ENCODE data around the gene RXFP2. TPM values are rescaled to one million over a fixed set of nuclear protein-coding genes. Genes with fewer than 3 reads are reported as not detected.

Gene RXFP2
- polyA plus RNA-seq, 1 of the 3 experiments (the other 2 are of a cell fraction), result not detected

DNA sequence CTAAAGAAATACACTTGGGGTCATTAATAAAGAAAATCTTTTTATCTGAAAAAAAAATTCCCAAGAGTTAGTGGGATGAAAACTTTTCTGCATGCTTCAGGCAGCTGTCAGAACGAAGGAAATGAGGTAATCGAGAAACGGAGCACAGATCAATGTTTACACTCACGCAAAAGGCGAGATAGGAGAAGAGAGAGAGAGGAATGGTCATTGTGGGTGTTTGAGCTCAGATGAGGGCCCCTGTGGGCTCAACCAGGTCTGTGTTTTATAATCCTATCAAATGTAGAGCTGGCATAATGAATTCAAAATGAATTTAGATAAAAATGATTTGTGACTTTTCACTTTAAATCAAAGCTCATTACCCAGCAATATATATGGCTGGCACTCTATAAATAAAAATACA is 6.3 kb upstream of the RXFP2 start:
- H3K4me3 ChIP-seq (ENCODE audit: low read depth in 2 of 2, low read length in 1 of 2), result no peak overlapping the region; a peak in 1 of 4 replicates
- ChIA-PET CTCF (interaction anchor here (0.6 to 6.1 kb wide), 10 partner anchors 8 to 309 kb away, joined by 3 to 28 read pairs (median 4); no protein-coding TSS in a partner anchor), POLR2A (no interaction called here)
- no peak overlapping the region for H3K9ac ChIP-seq
- no peak overlapping the region for H2AFZ ChIP-seq (ENCODE audit: low read depth)
- WGBS (ENCODE audit: low lambda C conversion rate), result 42% methylated on average over 5 of the region's 5 CpGs
- no peaks in the 10 kb centered on the region for H3K27me3 ChIP-seq (ENCODE audit: insufficient read depth)
- 0 out of 2 replicates have a peak overlapping the region, but pooled peaks have one; percentile 22 for H3K4me2 ChIP-seq
- H3K27ac ChIP-seq (ENCODE audit: low read depth in 2 of 2, low read length in 1 of 2), result no peak overlapping the region; a peak in 1 of 4 replicates
- no peaks in the 10 kb centered on the region for H3F3A ChIP-seq (replicated peaks; ENCODE audit: insufficient read depth)
- TF ChIP-seq RCOR1 (IDR thresholded peaks at IDR 0.05; ENCODE audit: low read length), result peak; percentile 48; the same call in 1 of the 2 replicates
- TF ChIP-seq, protein P1, sequence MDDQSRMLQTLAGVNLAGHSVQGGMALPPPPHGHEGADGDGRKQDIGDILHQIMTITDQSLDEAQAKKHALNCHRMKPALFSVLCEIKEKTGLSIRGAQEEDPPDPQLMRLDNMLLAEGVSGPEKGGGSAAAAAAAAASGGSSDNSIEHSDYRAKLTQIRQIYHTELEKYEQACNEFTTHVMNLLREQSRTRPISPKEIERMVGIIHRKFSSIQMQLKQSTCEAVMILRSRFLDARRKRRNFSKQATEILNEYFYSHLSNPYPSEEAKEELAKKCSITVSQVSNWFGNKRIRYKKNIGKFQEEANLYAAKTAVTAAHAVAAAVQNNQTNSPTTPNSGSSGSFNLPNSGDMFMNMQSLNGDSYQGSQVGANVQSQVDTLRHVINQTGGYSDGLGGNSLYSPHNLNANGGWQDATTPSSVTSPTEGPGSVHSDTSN (IDR thresholded peaks at IDR 0.05), result no peak
- TF ChIP-seq, protein P2, sequence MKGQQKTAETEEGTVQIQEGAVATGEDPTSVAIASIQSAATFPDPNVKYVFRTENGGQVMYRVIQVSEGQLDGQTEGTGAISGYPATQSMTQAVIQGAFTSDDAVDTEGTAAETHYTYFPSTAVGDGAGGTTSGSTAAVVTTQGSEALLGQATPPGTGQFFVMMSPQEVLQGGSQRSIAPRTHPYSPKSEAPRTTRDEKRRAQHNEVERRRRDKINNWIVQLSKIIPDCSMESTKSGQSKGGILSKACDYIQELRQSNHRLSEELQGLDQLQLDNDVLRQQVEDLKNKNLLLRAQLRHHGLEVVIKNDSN (IDR thresholded peaks at IDR 0.05; ENCODE audit: borderline replicate concordance, low read depth), result no peak
- TF ChIP-seq MXI1 (IDR thresholded peaks at IDR 0.05; ENCODE audit: low read depth, low read length), result 0 out of 2 replicates have a peak, but pooled peaks have one; percentile 25
- peak; percentile 30; the same call in 1 of the 2 replicates for TF ChIP-seq RAD21 (IDR thresholded peaks at IDR 0.05; ENCODE audit: low read length)
- peak in 1 of 2 experiments; percentile 88; a peak in 2 of 4 replicates for TF ChIP-seq EP300 (IDR thresholded peaks at IDR 0.05; ENCODE audit: borderline replicate concordance in 1 of 2, low read depth in 1 of 2, low read length in 1 of 2)
- TF ChIP-seq GATA2 (CRISPR knock-in tag; IDR thresholded peaks at IDR 0.05), result peak; percentile 80
- TF ChIP-seq, protein P3, sequence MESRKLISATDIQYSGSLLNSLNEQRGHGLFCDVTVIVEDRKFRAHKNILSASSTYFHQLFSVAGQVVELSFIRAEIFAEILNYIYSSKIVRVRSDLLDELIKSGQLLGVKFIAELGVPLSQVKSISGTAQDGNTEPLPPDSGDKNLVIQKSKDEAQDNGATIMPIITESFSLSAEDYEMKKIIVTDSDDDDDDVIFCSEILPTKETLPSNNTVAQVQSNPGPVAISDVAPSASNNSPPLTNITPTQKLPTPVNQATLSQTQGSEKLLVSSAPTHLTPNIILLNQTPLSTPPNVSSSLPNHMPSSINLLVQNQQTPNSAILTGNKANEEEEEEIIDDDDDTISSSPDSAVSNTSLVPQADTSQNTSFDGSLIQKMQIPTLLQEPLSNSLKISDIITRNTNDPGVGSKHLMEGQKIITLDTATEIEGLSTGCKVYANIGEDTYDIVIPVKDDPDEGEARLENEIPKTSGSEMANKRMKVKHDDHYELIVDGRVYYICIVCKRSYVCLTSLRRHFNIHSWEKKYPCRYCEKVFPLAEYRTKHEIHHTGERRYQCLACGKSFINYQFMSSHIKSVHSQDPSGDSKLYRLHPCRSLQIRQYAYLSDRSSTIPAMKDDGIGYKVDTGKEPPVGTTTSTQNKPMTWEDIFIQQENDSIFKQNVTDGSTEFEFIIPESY (IDR thresholded peaks at IDR 0.05; ENCODE audit: borderline replicate concordance, low read depth), result no peak
- H4K20me1 ChIP-seq (ENCODE audit: insufficient read depth), result no peaks in the 10 kb centered on the region
- no peaks in the 10 kb centered on the region for H3K9me3 ChIP-seq
- peaks cover 0 to 17% of the 10 kb centered on the region in 2 experiments; a peak in 2 of 4 replicates for H3K4me1 ChIP-seq (ENCODE audit: control insufficient read depth in 1 of 2, insufficient read depth in 2 of 2, low read depth in 1 of 2, low read length in 1 of 2)
- H3K36me3 ChIP-seq (replicated peaks in 1 of 2; ENCODE audit: control insufficient read depth in 1 of 2, insufficient read depth in 2 of 2, low read length in 1 of 2), result no peaks in the 10 kb centered on the region
- H3K9me2 ChIP-seq, result no peaks in the 10 kb centered on the region
- DNase-seq, result peak; percentile 44
- no peaks in the 10 kb centered on the region for H3K79me2 ChIP-seq (ENCODE audit: insufficient read depth)

DNA sequence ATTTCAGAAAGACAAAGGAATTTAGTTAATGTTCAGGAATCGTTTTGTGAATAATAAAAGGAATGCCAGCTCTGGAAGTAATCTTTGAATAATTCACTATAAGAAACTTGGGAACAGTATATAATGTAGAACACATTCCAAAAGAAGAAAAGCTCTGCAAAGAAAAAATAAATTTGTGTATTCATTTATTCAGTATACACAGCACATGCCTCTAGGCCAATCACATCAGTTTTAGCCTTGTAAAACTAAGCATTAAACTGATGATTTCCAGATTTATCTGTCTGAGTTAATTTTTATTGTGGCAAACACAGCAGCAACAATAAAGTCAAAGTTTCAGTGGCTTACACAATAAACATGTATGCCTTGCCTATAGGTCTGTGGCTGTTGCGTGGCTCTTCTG is 5.7 kb upstream of the RXFP2 start:
- CTCF ChIA-PET, result interaction anchor here (1.0 to 6.1 kb wide), 9 partner anchors 8 to 309 kb away, joined by 3 to 28 read pairs (median 5); no protein-coding TSS in a partner anchor
- no peaks in the 10 kb centered on the region for H3K27me3 ChIP-seq (ENCODE audit: insufficient read depth)
- TF ChIP-seq CHD2 (IDR thresholded peaks at IDR 0.05; ENCODE audit: low read length, partially characterized antibody) (no peak), GATA2 (CRISPR knock-in tag; IDR thresholded peaks at IDR 0.05) (no peak)
- TF ChIP-seq, protein P4, sequence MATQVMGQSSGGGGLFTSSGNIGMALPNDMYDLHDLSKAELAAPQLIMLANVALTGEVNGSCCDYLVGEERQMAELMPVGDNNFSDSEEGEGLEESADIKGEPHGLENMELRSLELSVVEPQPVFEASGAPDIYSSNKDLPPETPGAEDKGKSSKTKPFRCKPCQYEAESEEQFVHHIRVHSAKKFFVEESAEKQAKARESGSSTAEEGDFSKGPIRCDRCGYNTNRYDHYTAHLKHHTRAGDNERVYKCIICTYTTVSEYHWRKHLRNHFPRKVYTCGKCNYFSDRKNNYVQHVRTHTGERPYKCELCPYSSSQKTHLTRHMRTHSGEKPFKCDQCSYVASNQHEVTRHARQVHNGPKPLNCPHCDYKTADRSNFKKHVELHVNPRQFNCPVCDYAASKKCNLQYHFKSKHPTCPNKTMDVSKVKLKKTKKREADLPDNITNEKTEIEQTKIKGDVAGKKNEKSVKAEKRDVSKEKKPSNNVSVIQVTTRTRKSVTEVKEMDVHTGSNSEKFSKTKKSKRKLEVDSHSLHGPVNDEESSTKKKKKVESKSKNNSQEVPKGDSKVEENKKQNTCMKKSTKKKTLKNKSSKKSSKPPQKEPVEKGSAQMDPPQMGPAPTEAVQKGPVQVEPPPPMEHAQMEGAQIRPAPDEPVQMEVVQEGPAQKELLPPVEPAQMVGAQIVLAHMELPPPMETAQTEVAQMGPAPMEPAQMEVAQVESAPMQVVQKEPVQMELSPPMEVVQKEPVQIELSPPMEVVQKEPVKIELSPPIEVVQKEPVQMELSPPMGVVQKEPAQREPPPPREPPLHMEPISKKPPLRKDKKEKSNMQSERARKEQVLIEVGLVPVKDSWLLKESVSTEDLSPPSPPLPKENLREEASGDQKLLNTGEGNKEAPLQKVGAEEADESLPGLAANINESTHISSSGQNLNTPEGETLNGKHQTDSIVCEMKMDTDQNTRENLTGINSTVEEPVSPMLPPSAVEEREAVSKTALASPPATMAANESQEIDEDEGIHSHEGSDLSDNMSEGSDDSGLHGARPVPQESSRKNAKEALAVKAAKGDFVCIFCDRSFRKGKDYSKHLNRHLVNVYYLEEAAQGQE (IDR thresholded peaks at IDR 0.05; ENCODE audit: low read depth, low read length), result no peak
- H3K9ac ChIP-seq, result no peak overlapping the region
- H3K9me2 ChIP-seq, result no peaks in the 10 kb centered on the region
- no peak overlapping the region for H2AFZ ChIP-seq (ENCODE audit: low read depth)
- no peaks in the 10 kb centered on the region for H3K79me2 ChIP-seq (ENCODE audit: insufficient read depth)
- H3K36me3 ChIP-seq (replicated peaks in 1 of 2; ENCODE audit: control insufficient read depth in 1 of 2, insufficient read depth in 2 of 2, low read length in 1 of 2), result no peaks in the 10 kb centered on the region
- 76% methylated on average over 2 of the region's 2 CpGs for WGBS (ENCODE audit: low lambda C conversion rate)
- peak overlapping the region in 1 of 2 experiments; percentile 28; a peak in 1 of 4 replicates for H3K27ac ChIP-seq (ENCODE audit: low read depth in 2 of 2, low read length in 1 of 2)
- peaks cover 0 to 17% of the 10 kb centered on the region in 2 experiments; a peak in 2 of 4 replicates for H3K4me1 ChIP-seq (ENCODE audit: control insufficient read depth in 1 of 2, insufficient read depth in 2 of 2, low read depth in 1 of 2, low read length in 1 of 2)
- no peaks in the 10 kb centered on the region for H3K9me3 ChIP-seq
- POLR2A ChIA-PET, result no interaction called here
- no peaks in the 10 kb centered on the region for H4K20me1 ChIP-seq (ENCODE audit: insufficient read depth)
- no peak for DNase-seq
- H3K4me3 ChIP-seq (ENCODE audit: low read depth in 2 of 2, low read length in 1 of 2), result no peak overlapping the region
- no peak overlapping the region for H3K4me2 ChIP-seq
- no peaks in the 10 kb centered on the region for H3F3A ChIP-seq (replicated peaks; ENCODE audit: insufficient read depth)

All from SK-N-SH (cell line).